HUDEP-2 (cell line): ENCODE data around the gene ALCAM.
"Not testable (repeated sequence)": the region's sequence is repeated elsewhere in the genome, so short reads cannot be mapped to it uniquely, and the experiment has no call there.

ENCODE experiments used
- DNase-seq, 76 experiments: peaks; one replicate each; lab custom pipeline; 2025; ENCODE audit not compliant: unreplicated experiment in 76 of 76; lab: John Stamatoyannopoulos, UW

The ALCAM gene

DNA sequence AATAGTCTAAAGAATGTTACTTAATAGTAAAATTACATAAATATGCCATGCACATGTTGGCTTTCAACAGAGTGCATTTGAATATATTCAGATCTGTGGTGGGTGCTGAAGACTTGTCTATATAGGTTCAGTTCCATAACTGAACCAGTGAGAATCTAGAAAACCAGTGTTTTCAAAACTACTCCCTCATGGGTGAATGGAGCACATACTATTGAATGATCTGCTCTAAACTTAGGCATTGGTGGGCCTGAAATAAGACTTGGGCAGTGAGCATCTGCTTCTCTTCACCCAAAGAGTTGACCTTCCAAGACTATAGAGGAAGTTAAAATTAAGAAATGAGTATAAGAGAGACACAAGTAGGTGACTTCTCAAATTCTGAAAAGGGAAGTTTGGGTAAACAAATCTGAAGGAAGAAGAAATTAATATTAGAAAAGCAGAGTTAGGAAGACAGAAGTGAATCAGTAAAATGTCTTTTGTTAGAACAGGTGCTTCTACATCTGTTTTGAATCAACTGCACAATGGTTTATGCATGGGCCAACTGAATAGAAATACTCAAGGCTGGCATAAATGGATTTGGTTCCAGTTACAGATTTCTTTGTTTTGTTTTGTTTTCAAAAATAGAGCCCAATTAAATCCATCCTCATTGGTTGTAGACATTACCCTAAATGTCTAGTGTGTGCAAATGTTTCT lies 19.3 kb downstream of the ALCAM start:
- no peak for DNase-seq

DNA sequence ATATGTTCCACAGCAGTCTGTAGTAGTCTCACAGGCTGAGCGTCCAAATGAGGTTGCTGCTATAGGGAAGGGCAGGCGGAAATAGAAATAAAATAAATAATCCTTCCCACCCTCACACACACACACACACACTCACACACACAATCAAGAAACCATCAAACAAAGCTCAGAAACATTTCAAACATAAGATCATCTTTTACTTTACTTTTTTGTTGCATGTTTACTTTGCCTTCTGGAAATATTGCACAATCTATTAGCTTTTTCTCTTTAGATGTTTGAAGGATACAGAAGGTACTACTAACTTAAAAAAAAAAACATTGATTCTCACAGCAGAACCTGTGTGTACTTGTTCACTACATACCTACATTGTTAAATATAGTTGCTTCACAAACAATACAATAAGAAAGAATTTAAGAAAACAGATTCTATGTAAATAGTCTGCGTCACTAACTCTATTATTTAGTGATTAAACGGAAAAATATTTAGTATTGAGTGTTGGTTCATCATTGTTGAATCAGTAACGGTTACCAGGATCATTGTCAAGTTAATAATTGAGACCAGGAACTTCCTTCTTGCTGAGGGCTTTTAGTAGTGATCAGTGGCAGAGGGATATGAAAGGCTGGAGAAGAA lies 20.5 kb downstream of the ALCAM start:
- no peak for DNase-seq

DNA sequence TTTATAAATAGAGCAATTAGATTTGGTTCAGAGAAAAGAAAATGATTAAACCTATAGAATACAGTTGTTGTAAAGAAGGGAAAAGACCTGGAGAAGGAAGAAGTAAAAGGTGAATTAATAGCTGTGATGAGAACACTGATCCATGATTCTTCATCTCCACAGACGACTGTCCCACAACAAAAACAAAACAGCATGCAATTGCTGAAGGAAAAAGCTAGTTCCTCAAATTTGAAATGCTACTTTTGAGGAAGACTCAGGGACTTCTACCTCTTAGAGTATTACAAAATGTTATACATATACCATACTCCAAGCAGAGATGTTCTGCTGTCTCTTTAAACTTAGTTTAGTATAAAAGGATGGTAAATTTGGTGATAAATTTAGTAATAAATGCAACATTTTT lies 21.5 kb downstream of the ALCAM start:
- DNase-seq: no peak

DNA sequence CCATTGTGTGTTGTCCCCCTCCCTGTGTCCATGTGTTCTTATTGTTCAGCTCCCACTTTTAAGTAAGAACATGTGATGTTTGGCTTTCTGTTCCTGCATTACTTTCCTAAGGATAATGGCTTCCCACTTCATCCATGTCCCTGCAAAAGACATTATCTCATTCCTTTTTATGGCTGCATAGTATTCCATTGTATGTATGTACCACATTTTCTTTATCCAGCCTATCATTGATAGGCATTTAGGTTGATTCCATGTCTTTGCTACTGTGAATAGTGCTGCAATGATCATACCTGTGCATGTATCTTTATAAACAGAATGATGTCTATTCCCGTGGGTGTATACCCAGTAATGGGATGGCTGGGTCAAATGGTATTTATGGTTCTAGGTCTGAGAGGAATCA lies 23.1 kb downstream of the ALCAM start:
- DNase-seq: not testable (repeated sequence)

DNA sequence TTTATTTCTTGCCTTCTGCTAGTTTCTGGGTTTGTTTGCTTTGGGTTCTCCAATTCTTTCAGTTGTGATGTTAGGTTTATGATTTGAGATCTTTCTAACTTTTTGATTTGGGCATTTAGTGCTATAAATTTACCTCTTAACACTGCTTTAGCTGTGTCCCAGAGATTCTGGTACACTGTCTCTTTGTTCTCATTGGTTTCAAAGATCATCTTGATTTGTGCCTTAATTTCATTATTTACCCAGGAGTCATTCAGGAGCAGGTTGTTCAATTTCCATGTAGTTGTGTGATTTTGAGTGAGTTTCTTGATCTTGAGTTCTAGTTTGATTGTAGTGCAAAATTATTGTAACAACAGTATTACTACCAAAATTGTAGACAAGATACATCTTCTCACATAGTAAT lies 25.9 kb downstream of the ALCAM start:
- DNase-seq: not testable (repeated sequence)

DNA sequence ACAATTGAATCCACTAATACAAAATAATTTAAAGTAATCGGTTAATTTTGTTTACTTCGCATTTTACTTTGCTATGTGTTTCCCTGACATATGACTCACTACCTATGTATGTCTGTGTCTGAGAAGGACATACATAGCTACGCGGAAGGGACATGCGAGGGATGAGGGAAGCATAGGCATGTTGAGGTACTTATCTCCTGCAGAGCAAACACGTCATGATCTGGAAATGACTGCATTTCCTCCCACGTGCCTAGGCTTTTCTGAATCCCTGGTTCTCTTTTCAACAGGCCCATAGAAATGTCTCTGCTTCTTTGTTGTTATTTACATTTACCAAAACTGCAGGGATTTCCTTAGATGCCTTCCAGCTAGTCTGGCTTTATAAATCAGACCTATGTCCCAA lies 27.5 kb downstream of the ALCAM start:
- no peak for DNase-seq

DNA sequence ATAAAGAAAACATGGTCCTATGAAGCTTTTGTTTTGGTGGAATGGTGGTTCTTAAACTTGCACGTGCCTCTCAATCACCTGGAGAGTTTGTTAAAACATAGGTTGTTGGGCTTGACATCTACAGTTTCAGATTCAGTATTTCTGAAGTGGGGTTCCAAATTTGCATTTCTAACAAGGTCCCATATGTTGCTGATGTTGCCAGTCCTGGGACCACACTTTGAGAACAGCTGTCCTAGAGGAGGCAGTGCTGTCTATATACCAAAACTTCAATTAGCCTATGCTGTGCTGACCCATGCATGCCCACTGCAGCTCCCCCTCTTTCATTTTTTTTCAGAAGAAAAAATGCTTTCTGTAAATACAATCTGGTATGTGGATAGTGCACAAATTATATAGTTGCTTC lies 31.3 kb downstream of the ALCAM start:
- DNase-seq: no peak

DNA sequence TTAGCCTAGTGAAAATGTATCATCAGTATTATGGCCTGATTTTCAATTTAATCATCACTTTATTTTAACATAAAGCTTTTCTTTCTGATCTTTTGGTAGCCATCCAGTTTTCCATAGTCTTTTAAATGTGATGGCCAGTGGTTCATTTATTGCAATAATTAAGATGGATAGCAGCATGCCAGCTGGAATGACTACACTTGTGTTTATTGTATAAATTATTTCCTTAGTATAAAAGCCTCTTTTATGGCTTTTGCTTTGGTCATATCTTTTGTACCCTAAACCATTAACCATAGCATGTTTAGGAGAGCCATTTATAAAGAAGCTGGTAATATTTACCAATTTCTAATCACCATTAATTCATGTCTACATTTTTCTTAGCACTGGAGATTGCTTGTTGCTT lies 31.7 kb downstream of the ALCAM start:
- DNase-seq: no peak

DNA sequence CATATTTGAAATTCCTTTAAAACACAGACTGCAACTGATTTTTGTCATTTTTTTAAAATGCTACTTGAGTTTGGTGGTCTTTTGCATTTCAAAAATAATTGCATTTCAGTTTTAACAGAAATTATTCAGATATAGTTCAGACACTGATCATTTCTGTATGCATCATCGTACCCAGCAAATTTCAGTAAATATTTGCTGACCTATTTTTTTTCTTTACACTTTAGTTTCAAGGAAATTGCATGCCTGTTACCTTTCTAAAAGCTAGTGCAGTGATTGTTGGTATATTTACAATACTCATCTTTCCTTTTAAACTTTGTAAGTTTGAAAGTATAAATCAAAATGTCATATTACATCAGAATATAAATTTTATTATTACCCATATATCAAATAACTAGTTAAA lies 32.4 kb downstream of the ALCAM start:
- DNase-seq: no peak

DNA sequence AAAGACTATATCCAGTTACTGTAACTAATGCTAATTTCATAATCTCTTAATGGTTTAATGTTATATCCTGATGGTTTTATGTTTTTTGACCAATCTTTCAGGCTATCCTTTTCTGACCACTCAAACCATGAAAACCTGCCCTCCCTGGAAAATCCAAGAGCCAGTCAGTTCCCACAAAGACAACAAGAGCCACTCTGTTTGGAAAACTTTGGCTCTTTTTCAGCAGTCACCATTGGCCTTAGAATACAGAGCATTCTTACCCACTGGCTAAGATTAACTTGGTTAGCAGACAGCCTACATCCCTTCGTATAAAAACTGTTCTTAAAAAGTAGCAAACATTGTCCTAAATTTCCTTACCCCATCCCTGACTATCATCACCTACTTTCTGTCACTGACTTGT lies 32.9 kb downstream of the ALCAM start:
- DNase-seq: no peak

DNA sequence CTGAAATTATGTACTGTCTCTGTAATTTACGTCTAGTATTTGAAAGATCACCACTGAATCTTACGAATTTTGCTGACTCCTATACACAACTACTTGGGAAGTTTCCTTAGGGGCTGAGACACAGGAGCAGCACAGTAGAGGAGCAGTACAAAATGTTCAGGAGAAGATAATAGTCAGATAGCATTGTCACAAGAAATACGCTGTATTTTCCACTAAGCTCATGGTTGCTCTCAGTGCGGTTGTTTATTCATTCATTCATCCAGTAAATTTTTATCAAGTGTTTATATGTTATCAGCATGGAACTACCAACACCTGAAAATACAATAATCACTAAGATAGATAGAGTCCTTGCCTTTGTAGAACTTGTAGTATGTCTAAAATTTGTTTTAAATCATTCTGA lies 34.5 kb downstream of the ALCAM start:
- DNase-seq: no peak

DNA sequence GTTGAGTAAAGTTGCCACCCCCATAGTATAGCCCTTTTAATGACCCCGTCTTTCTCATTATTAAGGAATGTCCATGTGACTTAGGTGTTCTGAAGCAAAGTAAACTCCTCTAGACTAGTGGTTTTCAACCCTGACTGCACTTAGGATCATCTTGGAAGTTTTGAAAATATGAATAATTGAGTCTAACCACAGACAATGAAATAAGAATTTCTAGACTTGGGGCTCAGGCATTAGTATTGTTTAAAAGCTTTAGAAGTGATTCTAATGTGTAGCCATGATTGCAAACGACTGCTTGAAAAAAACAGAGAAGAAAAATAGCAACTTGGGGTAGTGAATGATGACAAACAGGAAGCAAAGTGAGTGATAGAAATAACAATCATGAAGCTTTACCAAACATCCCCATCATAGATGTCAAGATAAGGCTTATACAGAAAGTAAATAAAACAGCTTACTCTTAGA lies 35.0 kb downstream of the ALCAM start:
- no peak for DNase-seq

DNA sequence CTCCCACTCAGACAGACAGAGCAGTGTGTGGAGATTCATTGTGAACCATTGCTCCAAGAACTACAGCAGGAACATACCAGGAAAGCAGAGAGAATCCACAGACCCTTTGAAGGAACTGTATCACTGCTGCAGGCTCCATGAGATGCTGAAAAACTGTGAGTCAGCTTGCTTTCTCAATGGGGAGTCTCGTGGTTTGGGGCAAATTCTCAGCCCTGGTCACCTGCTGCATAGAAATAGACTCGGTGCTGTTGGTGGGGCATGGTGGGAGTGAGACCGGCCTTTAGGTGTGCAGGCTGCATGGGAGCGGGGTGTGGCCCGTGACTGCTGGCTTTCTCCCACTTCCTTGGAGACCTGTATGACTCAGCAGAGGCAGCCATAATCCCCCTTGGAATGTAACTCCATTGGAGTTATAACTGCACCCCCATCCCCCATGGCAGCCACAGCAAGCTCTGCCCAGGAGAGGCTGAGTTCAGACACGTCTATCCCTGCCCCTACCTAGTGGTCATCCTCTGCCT lies 35.6 kb downstream of the ALCAM start:
- DNase-seq: no peak

DNA sequence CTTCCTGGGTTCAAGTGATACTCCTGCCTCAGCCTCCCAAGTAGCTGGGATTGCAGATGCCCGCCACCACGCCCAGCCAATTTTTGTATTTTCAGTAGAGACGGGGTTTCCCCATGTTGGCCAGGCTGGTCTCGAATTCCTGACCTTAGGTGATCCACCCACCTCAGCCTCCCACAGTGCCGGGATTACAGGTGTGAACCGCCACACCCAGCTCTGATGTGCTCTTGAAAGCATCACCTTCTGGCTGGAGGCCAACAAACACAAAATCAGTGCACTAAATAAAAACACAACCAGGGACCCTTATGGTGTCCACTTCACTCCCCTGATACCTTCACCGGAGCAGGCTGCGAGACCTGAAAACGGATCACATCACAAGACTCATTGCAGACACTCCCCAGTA lies 36.3 kb downstream of the ALCAM start:
- not testable (repeated sequence) for DNase-seq

DNA sequence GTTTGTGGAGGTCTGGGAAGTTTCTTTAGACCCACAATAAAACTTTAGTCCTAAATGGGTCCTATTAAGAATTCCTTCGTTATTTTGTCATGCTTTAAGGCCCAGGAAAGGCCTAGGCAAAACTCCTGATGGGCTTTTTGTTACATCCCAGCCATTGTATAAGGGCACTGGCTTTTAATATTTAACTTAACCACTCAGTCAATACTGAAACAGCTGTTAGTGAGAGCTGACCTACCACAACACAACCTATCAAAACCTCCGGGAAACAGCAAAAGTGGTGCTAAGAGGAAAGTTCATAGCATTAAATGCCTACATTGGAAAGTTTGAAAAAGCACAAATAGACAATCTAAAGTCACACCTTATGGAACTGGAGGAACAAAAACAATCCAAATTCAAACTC lies 39.6 kb downstream of the ALCAM start:
- DNase-seq: no peak

DNA sequence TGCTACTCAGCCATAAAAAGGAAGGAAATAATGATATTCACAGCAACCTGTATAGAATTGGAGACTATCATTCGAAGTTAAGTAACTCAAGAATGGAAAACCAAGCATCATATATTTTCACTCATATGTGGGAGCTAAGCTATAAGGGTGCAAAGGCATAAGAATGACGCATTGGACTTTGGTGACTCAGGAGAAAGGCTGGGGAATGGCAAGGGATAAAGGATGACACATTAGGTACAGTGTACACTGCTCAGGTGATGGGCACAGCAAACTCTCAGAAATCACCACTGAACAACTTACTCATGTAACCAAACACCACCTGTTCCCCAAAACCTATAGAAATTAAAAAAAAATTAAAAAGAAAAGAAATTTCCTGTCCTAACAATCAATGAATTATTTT lies 42.7 kb downstream of the ALCAM start:
- no peak for DNase-seq

DNA sequence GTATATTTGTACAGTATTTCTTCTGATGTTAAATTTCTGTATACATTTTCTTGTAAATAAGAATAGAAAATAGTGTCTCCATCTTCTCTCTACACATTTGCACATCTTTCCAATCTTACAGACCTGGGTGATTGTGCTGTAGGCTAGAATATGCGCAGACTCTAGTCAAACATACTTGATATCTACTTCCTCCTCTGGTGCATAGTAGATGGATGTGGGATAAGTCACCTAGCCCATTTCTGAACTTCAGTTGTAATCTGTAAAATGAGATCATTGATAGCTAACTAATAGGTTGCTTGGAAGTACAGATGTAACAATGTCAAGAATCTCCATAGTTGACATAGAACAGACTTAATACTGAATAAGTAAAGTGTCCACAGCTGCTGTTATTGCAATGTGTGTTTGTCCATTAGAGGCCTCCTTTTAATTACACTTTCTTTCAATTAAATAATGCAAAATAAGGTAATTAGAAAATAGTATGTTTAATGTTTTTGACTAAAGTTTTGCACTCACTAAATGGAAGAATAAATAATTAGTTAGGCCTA lies 46.7 kb downstream of the ALCAM start:
- DNase-seq: no peak

DNA sequence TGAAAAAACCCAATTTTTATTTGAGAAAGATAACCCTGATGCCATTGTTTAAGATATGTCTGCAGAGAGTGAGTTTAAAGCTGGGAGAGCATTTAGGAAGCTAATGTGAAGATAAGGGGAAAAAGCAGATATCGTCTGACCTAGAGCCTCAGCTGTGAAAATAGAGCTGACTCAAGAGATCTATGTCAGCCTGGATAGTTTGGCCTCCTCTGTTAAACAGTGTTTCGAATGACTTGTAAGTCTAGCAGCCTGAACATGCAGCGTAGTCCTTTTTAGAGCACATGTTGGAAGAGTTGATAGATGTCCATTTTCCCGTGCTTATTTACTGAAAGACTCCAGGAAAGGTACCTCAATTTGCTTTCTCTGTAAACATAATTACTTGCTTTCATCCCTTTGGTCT lies 48.1 kb downstream of the ALCAM start:
- DNase-seq: no peak

DNA sequence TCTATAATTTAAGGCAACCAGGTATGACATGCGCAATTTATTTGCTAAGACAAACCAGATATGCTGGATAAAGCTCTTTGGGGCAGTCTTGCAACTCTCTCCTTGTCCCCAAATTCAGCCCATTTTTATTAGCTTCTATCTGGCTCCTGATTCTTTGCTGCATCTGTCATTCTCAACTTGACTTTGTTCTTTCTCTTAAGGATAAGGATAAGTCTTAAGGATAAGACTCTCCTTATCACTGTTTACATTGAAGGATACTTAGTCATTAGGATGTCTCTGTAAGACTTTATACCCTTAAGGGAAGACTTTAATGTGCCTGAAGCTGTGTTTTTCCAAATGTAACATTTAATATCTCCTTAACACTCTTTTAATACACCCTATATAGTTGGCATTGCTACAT lies 49.2 kb downstream of the ALCAM start:
- no peak for DNase-seq

DNA sequence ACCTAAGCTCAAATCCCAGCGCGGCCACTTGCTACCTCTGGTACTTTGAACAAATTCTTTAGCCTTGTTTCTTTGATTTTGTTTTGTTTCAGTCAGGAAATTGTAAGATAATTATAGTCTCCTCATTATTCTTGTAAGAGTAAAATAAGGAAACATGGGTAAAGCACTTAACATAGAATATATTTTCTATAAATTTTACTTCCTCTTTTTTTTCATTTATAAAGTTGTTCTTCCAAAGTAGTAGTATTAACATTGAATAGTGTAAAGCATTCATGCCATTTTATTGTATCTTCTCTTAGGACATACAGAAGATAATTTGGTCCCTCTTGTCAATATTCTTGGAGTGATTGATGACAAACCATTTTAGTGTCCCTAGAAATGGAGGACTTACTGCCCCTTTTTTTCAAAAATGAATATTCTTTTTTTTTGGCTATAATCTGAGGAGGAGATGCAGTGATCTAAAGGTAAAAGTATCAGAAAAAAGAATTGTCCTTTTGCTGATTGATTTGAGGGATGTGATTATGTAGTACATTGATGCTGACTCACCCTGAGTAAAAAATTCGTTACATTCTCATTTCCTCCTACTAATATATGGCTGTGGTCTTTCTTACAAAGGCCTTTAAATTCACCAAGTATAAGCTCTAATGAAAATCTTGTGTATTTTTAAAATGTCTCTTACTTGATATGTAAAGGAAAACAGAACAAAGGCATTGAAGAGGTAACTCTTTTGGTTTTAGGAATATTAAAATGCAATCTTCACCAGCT lies 51.0 kb downstream of the ALCAM start:
- no peak for DNase-seq

DNA sequence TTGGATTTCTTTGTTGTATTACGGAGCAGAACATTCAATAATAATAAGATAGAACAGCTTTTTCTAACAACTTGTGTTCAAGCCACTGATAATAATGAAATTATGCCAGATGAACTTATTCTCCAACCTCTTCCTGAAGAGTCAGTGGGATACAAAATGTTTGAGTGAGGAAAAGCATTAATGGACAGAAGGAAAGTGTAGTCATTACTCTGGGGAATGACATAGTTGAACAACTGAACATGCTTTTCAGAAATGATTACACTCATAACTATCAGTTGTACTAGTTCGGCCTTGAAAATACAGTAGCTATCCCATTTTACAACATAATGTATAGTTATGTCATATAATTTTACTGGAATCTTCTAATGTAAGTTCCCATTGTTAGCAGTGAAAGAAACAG lies 55.9 kb downstream of the ALCAM start:
- DNase-seq: no peak
